ENCODE data around the gene TDRD10. TPM values are rescaled to one million over a fixed set of nuclear protein-coding genes. Genes with fewer than 3 reads are reported as not detected.

TDRD10 gene
- total RNA-seq, 1 experiment from 2014 or later = 0.31 TPM

GRCh38 chr1:154519591-154519991, 17.6 kb downstream of the TDRD10 start:
- no peak overlapping the region for H4K5ac ChIP-seq (ENCODE audit: insufficient read length, low read depth, low read length)
- no peak for DNase-seq
- WGBS (ENCODE audit: extremely low coverage, insufficient read length, low lambda C conversion rate) = no CpG with 5 or more reads among the region's 9 CpGs
- H3K9me3 ChIP-seq (ENCODE audit: control insufficient read depth, low read depth, low read length) = no peaks in the 10 kb centered on the region
- H3K4me1 ChIP-seq (ENCODE audit: insufficient read depth, low read length) = no peaks in the 10 kb centered on the region
- H3K4me2 ChIP-seq (ENCODE audit: insufficient read depth, insufficient read length, low read length) = no peak overlapping the region
- H3K27me3 Mint-ChIP-seq (ENCODE audit: low read depth) = peaks cover 16% of the 10 kb centered on the region
- H2BK5ac ChIP-seq (ENCODE audit: insufficient read length, low read length) = no peak overlapping the region
- H3K9ac ChIP-seq (ENCODE audit: extremely low read depth, insufficient read length, low read length) = no peak overlapping the region
- no peak overlapping the region for H3K14ac ChIP-seq (ENCODE audit: insufficient read depth, low read length)
- H3K4ac ChIP-seq (ENCODE audit: low read depth, low read length) = no peak overlapping the region
- H2BK15ac ChIP-seq (ENCODE audit: low read depth, low read length) = no peak overlapping the region
- no peak for TF ChIP-seq CTCF (conservative IDR thresholded peaks at IDR 0.05)
- no peaks in the 10 kb centered on the region for H3K79me1 ChIP-seq (ENCODE audit: insufficient read depth, low read depth, low read length, poor library complexity, severe bottlenecking)
- no peak overlapping the region for H4K91ac ChIP-seq (ENCODE audit: insufficient read length, low read depth, low read length)
- no peak overlapping the region for H2BK20ac ChIP-seq (ENCODE audit: low read depth, low read length, poor library complexity, severe bottlenecking)
- H3K56ac ChIP-seq (ENCODE audit: insufficient read length, low read depth, low read length) = no peak overlapping the region
- H2AFZ ChIP-seq (ENCODE audit: low read length) = no peak overlapping the region
- no peaks in the 10 kb centered on the region for H3K79me2 ChIP-seq (ENCODE audit: insufficient read depth, low read length)
- H4K20me1 ChIP-seq (ENCODE audit: control insufficient read depth, insufficient read depth, insufficient read length) = no peaks in the 10 kb centered on the region
- H3K4me3 Mint-ChIP-seq = no peak overlapping the region
- H3K23me2 ChIP-seq (ENCODE audit: insufficient read length, low read depth, low read length, poor library complexity, severe bottlenecking) = no peaks in the 10 kb centered on the region
- no peaks in the 10 kb centered on the region for H3K9me3 Mint-ChIP-seq
- H3K27me3 ChIP-seq (ENCODE audit: insufficient read depth, low read length) = no peaks in the 10 kb centered on the region
- no peak overlapping the region for H3T11ph ChIP-seq (ENCODE audit: low read length)
- no peaks in the 10 kb centered on the region for H3K36me3 Mint-ChIP-seq (ENCODE audit: insufficient read depth in 1 of 3, low read depth in 3 of 3)
- 0 out of 4 replicates have a peak, but pooled peaks cover 0 to 3% of the 10 kb centered on the region in 2 experiments for H3K4me1 Mint-ChIP-seq
- H4K8ac ChIP-seq (replicated peaks; ENCODE audit: insufficient read length, low read depth, low read length) = no peak overlapping the region
- no peak overlapping the region; a peak in 1 of 7 replicates for H3K27ac Mint-ChIP-seq
- H3K23ac ChIP-seq (ENCODE audit: insufficient read length, low read depth, low read length) = no peak overlapping the region
- no peak overlapping the region for H2BK120ac ChIP-seq (ENCODE audit: low read depth, low read length, poor library complexity, severe bottlenecking)
- no peak overlapping the region for H3K27ac ChIP-seq (ENCODE audit: insufficient read length, low read depth, low read length)
- H2AK5ac ChIP-seq (ENCODE audit: insufficient read length, low read length) = no peak overlapping the region
- no peak overlapping the region for H2BK12ac ChIP-seq (ENCODE audit: insufficient read length, low read depth, low read length)
- H3K18ac ChIP-seq (ENCODE audit: insufficient read length, low read depth, low read length) = no peak overlapping the region
